Stimulated activated CD8-positive, alpha-beta memory T cell treated with anti-CD3 and anti-CD28 coated beads, Interleukin-12 subunit alpha, Interleukin-12 subunit beta, amount 100 ng/mL, for 4 hours (primary cell): ENCODE data around the gene DGKG.

Source experiments
- DNase-seq: peaks from one replicate; pipeline ENCODE4 v3.0.0-alpha.2; 2020; ENCODE audit warnings: low read depth

Gene DGKG

DNA sequence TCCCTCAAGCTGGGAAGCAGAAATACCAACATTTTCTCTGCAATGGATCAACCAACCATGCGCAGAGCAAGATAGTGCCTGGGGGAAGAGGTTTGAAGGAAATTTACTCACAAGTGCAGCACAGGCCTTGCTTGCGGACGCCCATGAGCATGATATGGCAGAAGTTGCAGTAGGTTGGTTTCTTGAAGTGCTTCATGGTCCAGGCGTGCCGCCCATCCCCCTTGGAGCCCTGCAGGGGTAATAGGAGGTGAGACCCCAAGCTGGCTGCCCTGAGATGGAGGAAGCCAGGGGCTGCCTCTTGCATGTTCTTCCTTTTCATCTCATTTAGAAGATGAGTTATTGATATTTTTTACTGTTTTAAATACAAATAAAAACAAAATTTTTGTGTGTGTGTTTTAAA is 86.6 kb downstream of the DGKG start:
- DNase-seq, result no peak

DNA sequence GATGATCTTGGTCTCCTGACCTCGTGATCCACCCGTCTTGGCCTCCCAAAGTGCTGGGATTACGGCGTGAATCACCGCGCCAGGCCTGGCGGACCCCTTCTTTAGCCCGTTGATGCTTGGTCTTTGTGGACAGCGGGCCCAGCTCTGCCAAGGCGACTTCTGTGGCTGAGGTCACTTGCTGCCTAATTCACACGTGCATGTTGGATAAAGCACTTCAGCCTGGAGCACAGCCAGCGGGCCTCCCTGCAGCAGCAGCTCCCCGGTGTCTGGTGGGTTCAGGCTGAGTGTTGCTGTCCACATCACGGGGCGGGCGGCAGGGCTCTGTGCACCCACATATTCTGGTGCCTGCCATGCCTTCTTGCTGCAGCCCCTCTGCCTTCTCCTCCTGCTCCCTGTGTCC is 88.4 kb downstream of the DGKG start:
- DNase-seq, result no peak

DNA sequence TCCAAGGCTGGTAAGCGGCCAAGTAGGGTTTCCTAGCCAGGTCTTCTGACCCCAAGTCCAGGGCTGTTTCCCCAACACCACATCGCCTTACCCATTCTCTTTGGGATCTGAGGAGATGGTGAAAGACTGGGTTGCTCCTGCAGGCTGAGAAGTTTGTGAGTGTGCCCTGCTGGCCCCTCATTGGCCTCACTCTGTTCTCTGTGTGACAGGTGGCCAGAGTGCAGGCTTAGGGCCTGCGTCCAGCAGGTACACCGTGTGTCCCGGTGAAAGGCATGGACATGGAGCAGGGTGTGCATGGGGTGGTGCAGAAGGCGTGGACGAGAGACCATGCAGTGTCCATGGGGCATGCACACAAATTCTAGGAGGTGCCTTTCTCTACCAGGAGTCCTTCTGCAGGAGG is 91.3 kb downstream of the DGKG start:
- DNase-seq, result no peak

DNA sequence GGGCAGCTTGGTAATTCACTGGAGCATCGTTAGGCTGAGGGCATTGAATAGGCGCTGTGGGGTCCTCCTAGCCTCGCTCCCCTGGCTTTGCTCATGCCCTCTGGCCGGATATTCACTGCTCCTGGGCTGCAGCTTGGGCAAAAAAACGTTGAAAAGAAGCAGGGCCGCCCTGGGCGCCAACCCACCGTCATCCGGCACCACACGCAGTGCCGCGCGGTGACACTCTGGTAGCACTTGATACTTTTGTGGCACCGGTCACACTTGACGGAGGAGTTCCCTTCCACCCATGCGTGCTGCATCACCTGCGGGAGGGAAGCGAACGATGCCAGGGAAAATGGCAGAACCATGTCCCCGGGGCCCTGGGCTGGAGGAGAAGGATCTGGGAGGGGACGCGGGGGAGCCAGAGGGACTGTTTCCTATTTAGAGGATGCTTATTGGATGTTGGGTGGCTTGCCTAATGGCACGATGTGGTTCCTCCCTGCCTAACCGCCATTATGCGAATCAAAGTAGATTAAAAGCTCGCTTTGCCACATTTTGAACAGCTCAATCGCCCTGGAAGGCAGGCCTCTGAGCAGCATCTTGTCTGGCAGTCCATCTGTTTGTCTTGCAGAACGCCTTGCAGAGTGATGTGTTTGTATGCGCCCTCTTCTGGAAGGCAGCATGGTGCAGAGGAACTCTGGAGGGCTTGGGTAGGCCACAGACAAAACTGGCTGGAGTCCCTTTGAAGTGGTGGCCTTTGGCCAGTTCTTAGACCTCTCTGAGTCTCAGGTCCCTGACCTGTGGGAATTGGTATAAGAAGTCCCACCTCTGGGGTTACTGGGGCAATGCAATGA is 93.2 kb downstream of the DGKG start:
- no peak for DNase-seq

DNA sequence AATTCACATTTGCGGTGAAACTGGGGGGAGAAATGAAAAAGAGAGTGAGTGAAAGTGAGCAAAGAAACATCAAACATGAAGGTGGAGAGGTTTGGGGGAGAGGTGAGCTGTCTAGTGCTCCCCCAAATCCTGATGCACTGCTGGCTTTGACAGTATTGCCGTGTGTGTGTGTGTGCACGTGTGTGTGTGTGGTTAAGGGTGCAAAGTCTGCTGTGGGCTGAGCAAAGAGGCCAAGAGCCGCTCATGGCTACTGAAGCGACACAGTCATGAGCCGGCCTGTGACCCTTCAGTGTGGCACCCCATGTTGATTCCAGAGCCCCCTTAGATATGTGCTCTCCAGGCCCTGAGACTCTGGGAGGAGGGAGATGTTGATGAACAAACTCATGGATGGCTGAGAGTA is 94.3 kb downstream of the DGKG start:
- DNase-seq, result no peak

DNA sequence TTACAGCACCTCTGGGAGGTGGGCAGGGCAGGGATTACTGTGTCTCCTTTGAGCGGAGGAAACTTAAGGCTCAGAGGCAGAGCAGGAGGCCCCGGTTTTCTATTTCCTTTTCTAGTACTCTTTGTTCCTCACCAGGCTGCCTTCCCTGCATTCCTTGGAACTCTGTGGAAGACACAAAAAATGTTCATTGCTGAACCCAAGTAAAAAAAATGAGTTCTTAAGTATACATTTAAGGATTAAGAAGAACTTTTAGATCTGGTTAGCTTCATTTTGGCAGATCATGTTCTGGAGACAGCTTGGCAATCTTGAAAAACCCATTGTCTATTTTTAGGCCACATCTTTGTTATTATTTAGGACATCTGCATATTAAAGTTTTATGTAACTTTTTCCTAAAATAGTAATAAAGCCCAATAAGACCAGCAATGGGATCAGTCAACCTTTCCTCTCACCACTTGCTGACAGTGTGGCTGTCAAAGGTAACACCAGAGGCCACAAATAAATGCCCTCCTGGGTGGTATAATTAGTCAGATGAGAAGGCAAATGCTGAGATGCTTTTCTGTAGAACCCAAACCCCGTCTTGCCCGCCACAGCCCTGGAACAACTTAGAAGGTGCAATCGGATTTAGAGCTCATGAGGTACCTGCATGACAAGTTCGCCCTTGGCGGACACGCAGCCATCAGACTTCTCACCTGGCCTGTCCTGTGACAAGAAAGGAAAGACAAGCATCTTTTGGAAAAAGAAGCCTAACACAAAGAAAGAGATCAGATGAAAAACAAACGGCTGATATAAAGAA is 97.2 kb downstream of the DGKG start:
- DNase-seq, result no peak

DNA sequence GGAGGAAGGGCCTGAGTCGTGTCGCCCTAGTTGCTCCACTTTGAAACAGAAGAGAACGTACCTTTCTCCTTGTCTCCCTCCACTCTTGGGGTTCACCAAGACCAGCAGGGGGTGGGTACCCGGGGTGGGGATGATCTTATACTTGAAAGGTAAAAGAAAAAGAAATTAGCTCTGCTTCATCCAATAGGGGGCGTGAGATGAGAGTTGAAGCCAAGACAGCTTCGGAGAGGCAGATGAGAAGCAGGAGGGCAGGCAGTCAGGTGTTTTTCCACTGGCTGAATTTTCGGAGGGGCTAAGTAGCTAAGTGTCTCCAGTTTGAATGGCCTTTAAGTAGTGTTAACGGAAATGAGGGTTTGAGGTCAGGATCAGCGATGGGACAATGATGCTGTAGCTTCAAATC is 100.4 kb downstream of the DGKG start:
- no peak for DNase-seq

DNA sequence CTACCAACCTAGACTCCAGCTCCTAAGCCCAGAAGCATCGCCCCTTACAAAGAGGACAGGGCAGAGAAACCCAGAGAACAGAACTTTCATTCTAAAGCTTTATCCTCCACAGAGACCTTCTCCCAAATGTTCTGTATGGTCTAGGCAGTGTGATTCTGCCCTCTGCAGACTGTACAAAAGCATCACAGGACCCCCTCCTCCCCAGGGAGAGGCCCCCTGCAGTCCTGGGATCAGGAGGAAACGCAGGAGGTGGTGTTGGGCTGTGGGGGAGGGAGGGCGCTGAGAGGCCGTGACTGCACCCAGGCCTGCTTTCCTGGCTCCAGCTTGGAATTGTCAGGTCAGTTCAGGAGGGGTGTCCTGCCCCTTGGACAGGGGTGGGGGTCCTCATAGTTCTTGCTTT is 101.3 kb downstream of the DGKG start:
- DNase-seq, result no peak

DNA sequence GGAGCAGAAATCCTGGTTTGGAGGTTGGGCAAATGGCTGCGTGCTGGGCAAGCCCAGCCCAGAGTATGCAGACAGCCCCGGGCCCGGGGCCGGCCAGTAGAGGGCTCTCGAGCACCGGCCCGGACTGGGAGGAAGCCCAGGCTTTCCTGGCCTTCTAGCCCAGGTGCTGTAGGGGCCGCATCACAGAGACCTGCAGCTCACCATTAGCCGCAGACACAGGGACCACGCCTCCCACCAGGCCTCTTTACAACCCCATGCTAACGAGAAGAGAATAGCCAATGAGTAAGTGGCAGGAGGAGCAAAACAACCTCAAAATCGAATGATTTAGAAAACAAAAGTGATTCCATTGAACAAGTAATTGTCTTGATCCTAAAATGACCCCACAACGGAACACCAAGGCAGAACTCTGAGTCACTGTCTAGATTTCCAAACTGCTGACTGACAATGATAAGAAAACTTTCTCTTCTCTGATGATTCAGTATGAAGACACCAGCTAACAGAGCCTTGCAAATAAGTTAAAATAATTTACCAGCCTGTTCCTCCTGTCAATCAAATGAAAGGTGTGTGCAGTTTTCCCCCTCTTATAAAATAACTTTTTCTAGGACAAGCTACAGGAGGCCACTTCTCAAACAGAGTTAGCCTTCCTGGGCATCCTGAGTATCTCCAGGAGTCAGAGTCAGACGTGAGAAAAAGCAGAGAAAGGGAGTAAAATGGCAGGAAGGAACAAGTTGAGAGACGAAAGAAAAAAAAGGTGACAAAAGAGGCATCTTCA is 102.2 kb downstream of the DGKG start:
- DNase-seq, result peak; percentile 43

DNA sequence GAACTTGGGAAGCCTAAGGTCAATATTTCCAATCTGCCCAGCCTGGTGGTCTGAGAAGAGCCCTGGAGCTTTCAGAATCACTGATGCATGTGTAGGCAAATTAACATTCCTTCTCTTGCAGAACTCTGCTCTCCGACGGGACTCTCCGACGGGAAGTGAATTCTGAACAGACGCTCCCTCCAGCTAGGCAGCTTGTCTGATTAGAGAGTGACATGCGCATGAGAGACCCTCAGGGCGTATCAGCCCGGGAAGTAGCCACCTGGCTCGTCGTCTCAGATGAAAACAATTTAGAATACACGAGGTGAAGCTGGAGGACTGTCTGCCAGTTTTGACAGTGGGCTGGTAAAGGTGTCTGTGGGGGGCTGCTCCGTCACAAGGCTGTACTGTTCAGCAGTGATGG is 103.1 kb downstream of the DGKG start:
- DNase-seq, result no peak

DNA sequence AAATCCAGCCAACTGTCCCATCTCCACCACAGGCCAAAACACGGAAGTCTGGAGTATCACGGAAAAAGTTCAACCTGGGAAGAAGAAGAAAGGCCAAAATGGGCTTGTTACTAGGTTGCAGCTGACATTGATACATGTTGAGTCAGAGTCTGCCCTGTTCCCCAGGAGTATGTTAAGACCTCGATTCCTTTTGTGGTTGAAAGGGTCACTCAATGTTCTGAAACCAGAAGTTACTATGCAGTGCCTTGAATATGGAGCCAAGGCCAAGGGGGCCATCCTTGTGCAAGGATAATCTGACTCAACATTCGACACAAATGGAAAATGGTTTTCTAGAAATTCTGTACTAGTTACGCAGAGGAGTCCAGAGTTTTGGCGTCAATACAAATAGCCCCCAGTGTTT is 104.2 kb downstream of the DGKG start:
- no peak for DNase-seq

DNA sequence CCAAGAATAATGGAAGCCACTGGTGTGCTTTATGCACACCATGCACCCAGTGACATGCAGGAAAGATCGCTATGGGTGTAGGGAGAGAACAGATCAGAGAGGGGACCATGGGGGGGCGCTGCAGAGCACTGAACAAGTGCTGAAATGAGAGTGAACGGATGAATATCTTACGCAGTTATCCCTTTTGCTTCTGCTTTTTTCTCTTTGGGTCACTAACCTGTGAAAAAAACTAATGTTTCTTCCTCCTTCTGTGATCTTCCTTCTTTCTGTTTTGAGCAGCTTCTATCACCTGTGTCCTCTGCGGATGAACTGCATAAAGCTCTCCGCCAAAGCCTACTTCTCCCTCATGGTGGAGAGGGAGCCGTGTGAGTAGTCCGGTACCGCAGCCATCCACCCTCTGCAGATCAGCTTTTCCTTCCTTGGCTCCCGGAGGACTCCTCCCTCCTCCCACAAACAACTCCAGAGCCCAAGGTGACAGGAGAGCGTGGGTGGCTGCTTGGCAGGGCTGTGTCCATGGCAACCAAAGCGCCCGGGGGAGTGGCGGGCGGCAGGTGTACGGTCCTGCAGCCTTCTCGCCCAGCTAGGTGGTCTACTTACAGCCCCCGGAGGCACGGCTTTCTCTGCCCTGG is 106.2 kb downstream of the DGKG start:
- DNase-seq, result no peak

DNA sequence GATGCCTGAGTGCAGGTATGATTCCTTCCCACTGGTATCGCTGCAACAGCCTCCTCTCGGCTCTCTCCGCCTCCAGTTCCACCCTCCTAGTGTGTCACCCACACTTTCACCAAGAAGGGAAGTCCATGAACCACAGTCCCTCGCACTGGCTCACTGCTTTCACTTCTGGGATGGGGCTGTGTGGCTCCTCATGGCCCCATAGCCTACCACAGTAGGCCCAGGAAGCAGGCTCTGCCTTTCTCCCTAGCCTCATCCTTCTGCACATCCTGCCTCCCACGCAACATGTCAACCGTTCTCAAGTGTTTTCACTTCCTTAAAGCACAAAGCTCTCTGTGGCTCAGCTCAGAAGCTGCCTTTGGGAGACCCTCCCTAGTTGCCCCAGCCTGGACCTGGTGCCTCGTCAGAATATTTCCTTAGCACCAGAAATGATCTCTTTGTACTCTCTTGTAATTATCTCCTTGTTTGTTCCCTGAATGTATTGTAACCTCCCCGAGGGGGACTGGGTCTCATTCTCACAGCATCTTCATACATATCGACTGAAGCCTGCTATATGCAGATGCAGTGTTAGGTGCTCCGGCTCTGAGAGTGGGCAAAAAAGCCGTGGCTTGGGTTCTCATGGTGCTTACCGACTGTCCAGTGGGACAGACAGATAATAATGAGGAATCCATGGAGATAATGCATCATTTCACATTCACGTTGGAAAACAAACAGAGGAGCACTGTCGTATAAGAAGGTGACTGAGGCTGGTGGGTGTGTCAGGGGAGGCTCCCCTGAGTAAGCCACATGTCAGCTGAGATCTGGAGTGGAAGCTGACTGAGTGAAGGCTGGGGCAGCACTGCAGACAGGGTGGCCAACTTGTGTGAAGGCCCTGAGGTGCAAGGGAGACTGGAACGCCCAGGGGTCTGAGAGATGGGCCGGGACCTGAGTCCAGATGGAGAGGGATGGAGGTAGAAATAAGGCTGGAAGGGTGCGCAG is 107.1 kb downstream of the DGKG start:
- no peak for DNase-seq

DNA sequence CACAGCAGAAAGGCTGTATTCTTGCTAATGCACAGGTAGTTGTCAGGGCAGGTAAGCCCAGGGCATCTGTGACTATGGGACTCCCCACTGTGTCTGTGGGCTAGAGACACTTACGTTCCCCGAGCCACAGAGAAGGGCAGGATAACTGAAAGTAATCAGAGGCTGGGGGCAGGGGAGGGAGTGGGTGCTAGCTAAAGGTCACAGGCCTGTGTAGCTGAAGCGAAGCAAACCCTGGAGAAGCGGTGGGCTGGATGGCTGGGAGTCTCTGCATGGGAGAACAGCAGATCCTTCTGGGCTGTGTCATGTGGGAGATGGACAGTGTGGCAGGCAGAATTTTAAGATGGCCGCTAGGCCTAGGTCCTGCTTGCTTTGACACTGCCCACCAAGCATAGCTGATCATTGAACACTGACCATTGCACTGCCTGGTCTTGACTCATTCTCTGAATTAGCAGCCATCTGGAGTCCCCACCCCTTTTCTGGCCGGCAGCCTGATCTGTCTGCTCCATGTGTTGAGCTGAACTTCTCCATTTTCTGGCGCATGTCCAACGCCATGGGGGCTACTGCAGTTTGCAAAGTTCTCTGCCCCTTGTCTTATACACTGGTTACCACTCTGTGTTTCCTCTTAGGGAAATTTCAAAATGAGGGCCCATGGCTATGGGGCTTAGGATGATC is 110.0 kb downstream of the DGKG start:
- DNase-seq, result no peak

DNA sequence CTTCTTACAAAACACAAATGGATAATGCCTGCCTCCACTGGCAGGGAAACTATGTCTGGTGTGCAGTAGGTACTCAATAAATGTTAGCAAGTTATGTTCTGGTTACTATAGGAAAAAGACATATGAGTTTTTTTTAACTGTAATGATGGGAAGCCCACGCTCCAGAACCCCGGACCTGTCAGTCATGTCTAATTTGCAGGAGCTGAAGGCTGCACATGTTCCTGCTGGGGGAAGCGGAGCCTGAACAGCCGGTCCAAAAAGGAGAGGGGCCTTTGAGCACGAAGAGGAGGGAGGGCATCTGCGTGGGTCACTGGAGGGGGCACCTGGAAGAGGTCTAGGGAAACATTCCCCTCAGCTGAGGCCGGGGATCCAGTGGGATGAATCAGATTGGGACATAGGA is 113.2 kb downstream of the DGKG start:
- DNase-seq, result no peak

DNA sequence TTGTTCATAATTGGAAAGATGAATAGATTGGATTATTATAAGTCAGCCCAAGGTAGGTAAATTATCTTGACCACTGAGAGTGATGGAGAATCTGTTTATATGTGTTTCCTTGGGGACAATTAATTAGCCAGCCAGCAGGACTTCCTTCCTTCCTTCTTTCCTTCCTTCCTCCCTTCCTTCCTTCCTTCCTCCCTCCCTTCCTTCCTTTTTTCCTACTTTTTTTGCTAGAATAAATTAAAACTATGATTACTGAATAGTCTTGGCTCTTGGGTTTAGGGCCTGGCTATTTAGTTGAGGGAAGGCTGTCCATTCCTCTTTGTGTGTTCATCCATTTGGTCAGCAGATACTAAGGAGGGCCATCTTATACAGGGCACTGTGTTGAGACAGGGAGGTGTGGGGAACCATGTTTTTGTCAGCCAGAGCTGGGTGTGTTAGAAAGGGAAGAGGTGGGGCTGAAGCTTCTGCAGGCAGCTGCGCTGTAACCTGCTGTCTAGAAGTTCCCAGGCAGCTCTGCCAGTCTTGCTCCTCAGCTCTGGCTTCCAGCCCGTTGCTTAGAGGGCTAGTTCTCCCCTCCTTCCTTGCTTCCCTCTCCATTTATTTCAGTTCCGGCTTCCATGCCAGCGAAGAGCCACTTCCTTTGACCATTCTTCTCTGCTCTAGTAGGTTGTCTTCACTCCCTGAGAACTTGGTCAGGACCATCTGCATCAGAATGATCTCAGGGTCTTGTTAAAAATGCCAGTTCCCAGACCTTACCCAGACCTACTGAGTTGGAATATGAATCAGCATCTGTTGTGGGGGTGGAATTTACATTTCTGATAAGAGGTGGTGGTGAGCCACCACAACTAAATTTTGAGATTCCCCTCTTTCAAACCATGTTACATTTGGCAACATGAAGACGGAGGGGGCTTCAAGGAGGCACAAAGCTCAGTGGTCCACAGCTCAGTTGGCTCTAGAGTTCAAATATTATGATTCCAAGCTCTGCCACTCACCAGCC is 113.9 kb downstream of the DGKG start:
- no peak for DNase-seq

DNA sequence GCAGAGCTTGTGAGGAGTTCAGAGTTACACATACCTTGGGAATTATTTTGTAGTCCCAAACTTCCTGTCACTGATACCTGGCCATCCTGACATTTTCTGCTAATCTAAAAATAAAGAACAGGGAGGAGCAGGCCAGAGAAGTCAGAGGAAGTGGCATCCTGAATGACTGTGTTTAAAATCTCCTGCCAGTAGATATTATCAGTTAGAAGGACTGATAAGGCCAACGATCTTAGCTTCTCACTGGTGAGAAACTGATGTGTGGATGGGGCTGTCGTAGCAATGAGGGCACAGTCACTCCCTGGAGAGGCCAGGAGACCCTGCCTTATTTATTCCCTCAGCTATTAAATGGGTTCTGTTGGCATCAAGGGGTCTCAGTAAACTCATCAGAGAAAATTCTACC is 115.1 kb downstream of the DGKG start:
- DNase-seq, result no peak

DNA sequence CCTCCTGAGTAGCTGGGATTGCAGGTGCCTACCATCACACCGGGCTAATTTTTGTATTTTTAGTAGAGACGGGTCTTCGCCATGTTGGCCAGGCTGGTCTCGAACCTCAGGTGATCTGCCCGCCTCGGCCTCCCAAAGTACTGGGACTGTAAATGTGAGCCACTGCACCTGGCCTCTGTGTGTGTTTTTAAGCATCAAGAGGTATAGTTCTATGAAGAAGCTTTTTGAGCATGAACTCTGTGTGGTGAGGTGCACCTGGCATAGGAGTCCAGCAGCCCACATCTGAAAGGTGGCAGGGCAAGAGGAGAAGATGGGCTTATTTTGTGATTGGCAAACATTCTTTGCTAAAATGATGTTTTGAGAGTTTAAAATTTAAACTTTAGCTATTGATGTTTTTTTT is 118.0 kb downstream of the DGKG start:
- no peak for DNase-seq
